GM19397 (cell line): ENCODE data around the gene PAXIP1.
"Not testable (repeated sequence)": the region's sequence is repeated elsewhere in the genome, so short reads cannot be mapped to it uniquely, and the experiment has no call there.

ENCODE experiments used
- ATAC-seq: cut with Tn5 transposase; IDR thresholded peaks from one replicate; pipeline ENCODE4 v1.9.1; 2021; ENCODE audit warnings: mild to moderate bottlenecking, moderate library complexity; ENCODE audit not compliant: unreplicated experiment

The PAXIP1 gene

GRCh38 chr7:154950960-154951359, 52.0 kb downstream of the PAXIP1 start:
- no peak for ATAC-seq

GRCh38 chr7:154947604-154948003, 55.3 kb downstream of the PAXIP1 start:
- no peak for ATAC-seq

GRCh38 chr7:154946166-154946565, 56.8 kb downstream of the PAXIP1 start:
- no peak for ATAC-seq

- no peak for ATAC-seq
Observed at GRCh38 chr7:154943906-154944305, 59.0 kb downstream of the PAXIP1 start.

GRCh38 chr7:154942691-154943090, 60.2 kb downstream of the PAXIP1 start:
- ATAC-seq: no peak

GRCh38 chr7:154937837-154938236, 65.1 kb downstream of the PAXIP1 start:
- no peak for ATAC-seq

GRCh38 chr7:154934353-154934952, 68.5 kb downstream of the PAXIP1 start:
- ATAC-seq: not testable (repeated sequence)

- no peak for ATAC-seq
Observed at GRCh38 chr7:154931906-154932305, 71.0 kb downstream of the PAXIP1 start.

GRCh38 chr7:154929006-154929726, 73.8 kb downstream of the PAXIP1 start:
- no peak for ATAC-seq

GRCh38 chr7:154928136-154929005, 74.6 kb downstream of the PAXIP1 start:
- peak; percentile 78 for ATAC-seq

- ATAC-seq: peak; percentile 47
Observed at GRCh38 chr7:154927624-154928125, 75.2 kb downstream of the PAXIP1 start.

GRCh38 chr7:154922472-154922871, 80.5 kb downstream of the PAXIP1 start:
- not testable (repeated sequence) for ATAC-seq

- ATAC-seq: no peak
Observed at GRCh38 chr7:154919344-154920225, 83.3 kb downstream of the PAXIP1 start.

GRCh38 chr7:154918741-154919140, 84.2 kb downstream of the PAXIP1 start:
- no peak for ATAC-seq

- no peak for ATAC-seq
Observed at GRCh38 chr7:154918266-154918665, 84.7 kb downstream of the PAXIP1 start.

- no peak for ATAC-seq
Observed at GRCh38 chr7:154917808-154918160, 85.1 kb downstream of the PAXIP1 start.

- ATAC-seq: no peak
Observed at GRCh38 chr7:154916856-154917807, 85.8 kb downstream of the PAXIP1 start.

GRCh38 chr7:154916381-154916780, 86.5 kb downstream of the PAXIP1 start:
- no peak for ATAC-seq

GRCh38 chr7:154915600-154915999, 87.3 kb downstream of the PAXIP1 start:
- ATAC-seq: no peak
